Type B pancreatic cell (in vitro differentiated cells): ENCODE measurements around the gene DNA2. TPM values are rescaled to one million over a fixed set of nuclear protein-coding genes. Genes with fewer than 3 reads are reported as not detected.

Experiments
- DNase-seq: peaks from one replicate; pipeline ENCODE4 v3.0.0; 2021; ENCODE audit warnings: mixed read lengths; ENCODE audit not compliant: unreplicated experiment; ENCODE audit errors: extremely low spot score
- H3K27ac Mint-ChIP-seq: 2 replicates; pipeline ENCODE4 v1.8.0; 2021; ENCODE audit warnings: mild to moderate bottlenecking, mixed read lengths
- H3K27me3 Mint-ChIP-seq: 2 replicates; pipeline ENCODE4 v1.8.0; 2021; ENCODE audit warnings: mixed read lengths
- H3K36me3 Mint-ChIP-seq: 2 replicates; pipeline ENCODE4 v1.8.0; 2021; ENCODE audit warnings: mixed read lengths
- H3K4me1 Mint-ChIP-seq: one replicate; pipeline ENCODE4 v1.8.0; 2021; ENCODE audit warnings: mixed read lengths; ENCODE audit not compliant: unreplicated experiment
- H3K4me3 Mint-ChIP-seq: 2 replicates; pipeline ENCODE4 v1.8.0; 2021; ENCODE audit warnings: mild to moderate bottlenecking, mixed read lengths
- H3K9me3 Mint-ChIP-seq: 2 replicates; pipeline ENCODE4 v1.8.0; 2021; ENCODE audit warnings: mixed read lengths
- CTCF ChIP-seq: fragments of 200-600 bp; sonication (generic); conservative IDR thresholded peaks from 2 replicates; pipeline ENCODE4 v1.5.0; 2021; ENCODE audit warnings: antibody characterized with exemption, mild to moderate bottlenecking
- total RNA-seq: library from RNA; stranded (reverse); gene quantifications from 2 replicates; pipeline ENCODE4 v1.2.1, GENCODE V29; 2021; ENCODE audit warnings: low replicate concordance

The DNA2 gene
- total RNA-seq, 1 donor from 2014 or later = 27.6 TPM

DNA sequence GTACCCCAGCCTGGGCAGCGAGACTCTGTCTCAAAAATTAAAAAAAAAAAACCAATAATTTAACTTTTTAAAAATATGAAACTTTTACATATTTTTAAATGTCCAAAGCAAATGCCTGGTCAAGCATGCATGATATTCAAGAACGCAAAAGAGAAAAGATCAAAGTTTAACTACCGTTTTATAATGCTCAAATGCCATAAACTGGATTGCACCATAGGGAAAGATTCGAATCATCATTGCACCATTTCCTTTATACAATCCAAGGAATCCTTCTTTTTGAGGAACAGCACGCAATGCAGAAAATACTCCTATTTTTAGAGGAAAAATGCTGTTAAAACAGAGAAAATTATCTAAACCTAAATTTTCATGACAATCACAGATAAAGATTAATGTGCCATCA lies 34.6 kb upstream of the DNA2 start:
- Mint-ChIP-seq H3K4me1 (no peaks in the 10 kb centered on the region), H3K27ac (no peak overlapping the region), H3K27me3 (no peaks in the 10 kb centered on the region), H3K4me3 (no peak overlapping the region), H3K9me3 (no peaks in the 10 kb centered on the region), H3K36me3 (no peaks in the 10 kb centered on the region)
- DNase-seq = no peak
- TF ChIP-seq CTCF = no peak

DNA sequence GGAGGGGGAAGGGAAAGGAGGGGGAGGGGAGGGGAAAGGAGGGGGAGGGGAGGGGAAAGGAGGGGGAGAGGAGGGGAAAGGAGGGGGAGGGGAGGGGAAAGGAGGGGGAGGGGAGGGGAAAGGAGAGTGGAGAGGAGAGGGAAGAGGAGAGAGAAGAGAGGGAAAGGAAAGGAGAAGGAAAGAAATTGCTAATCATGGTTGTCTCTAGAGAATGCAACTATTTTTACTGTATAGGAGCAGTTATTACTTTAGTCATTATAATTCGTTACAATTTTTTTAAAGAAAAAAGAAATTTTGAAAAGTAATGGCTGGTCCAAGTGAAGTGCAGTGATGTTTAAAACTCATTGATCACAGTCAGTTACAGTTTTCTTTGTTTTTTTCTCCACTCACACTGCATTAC lies 31.1 kb upstream of the DNA2 start:
- Mint-ChIP-seq H3K36me3 (no peaks in the 10 kb centered on the region), H3K4me3 (no peak overlapping the region), H3K4me1 (no peaks in the 10 kb centered on the region), H3K27ac (no peak overlapping the region), H3K9me3 (no peaks in the 10 kb centered on the region), H3K27me3 (no peaks in the 10 kb centered on the region)
- no peak for DNase-seq
- TF ChIP-seq CTCF = no peak

DNA sequence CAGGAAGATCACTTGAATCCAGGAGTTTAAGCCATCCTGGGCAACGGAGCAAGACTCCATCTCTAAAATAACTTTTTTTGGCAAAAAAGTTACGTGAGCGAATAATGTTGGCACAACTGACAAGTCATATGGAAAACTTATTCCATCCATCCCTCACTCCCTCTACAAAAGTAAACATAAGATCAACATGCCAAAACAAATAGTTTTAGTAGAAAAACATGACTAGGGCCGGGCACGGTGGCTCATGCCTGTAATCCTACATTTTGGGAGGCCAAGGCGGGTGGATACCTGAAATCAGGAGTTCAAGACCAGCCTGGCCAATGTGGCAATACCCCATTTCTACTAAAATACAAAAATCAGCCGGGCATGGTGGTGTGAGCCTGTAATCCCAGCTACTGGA lies 29.9 kb upstream of the DNA2 start:
- Mint-ChIP-seq H3K27me3 (no peaks in the 10 kb centered on the region), H3K9me3 (no peaks in the 10 kb centered on the region), H3K4me1 (no peaks in the 10 kb centered on the region), H3K4me3 (no peak overlapping the region), H3K27ac (no peak overlapping the region), H3K36me3 (no peaks in the 10 kb centered on the region)
- TF ChIP-seq CTCF = no peak
- DNase-seq = no peak

- no peak for DNase-seq
- no peaks in the 10 kb centered on the region for H3K9me3 Mint-ChIP-seq
- H3K4me1 Mint-ChIP-seq = no peaks in the 10 kb centered on the region
- no peak overlapping the region for H3K4me3 Mint-ChIP-seq
- no peak overlapping the region for H3K27ac Mint-ChIP-seq
- TF ChIP-seq CTCF = no peak
- no peaks in the 10 kb centered on the region for H3K27me3 Mint-ChIP-seq
- no peaks in the 10 kb centered on the region for H3K36me3 Mint-ChIP-seq
Observed at GRCh38 chr10:68499544-68499943, 27.8 kb upstream of the DNA2 start.

DNA sequence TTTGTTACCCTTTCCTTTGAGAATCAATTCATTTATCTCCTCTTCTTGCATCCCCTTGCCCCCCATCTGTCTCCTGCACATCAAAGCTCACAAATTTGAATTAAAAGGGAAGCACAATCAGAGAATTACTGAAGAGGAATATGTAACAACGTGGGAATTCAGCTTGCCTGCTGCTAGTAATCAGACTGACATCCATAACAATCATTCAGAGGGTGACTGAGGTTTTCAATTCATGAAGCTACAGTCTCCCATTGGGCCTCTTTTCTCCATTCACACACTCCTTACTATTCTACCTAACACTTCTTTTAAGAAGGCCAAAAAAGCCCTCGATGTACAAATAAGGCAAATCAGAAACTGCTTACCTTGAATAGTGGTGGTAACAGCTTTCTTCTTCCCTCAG lies 24.3 kb upstream of the DNA2 start:
- H3K4me3 Mint-ChIP-seq = no peak overlapping the region
- H3K27ac Mint-ChIP-seq = no peak overlapping the region
- no peak for TF ChIP-seq CTCF

GRCh38 chr10:68492118-68492517 lies 20.3 kb upstream of the DNA2 start:
- no peak overlapping the region for H3K27ac Mint-ChIP-seq
- no peaks in the 10 kb centered on the region for H3K4me1 Mint-ChIP-seq
- H3K36me3 Mint-ChIP-seq = peaks cover 5% of the 10 kb centered on the region
- H3K4me3 Mint-ChIP-seq = no peak overlapping the region
- TF ChIP-seq CTCF = no peak
- H3K9me3 Mint-ChIP-seq = no peaks in the 10 kb centered on the region
- H3K27me3 Mint-ChIP-seq = no peaks in the 10 kb centered on the region
- no peak for DNase-seq

More for the DNA sequence above, 24.3 kb upstream of the DNA2 start:
- H3K36me3 Mint-ChIP-seq = no peaks in the 10 kb centered on the region
- H3K4me1 Mint-ChIP-seq = no peaks in the 10 kb centered on the region
- no peak for DNase-seq
- no peaks in the 10 kb centered on the region for H3K27me3 Mint-ChIP-seq
- no peaks in the 10 kb centered on the region for H3K9me3 Mint-ChIP-seq
